Right lobe of liver (tissue), 6 donors: ENCODE data around the gene MGME1. TPM values are rescaled to one million over a fixed set of nuclear protein-coding genes. Genes with fewer than 3 reads are reported as not detected.

Source experiments
- ATAC-seq, 4 donors: fragments of 200-7000 bp; cut with Tn5 transposase; one replicate each; pipeline ENCODE4 v1.9.1; 2020; ENCODE audit warnings: mild to moderate bottlenecking in 4 of 4, moderate library complexity in 4 of 4
- DNase-seq, 3 donors: peaks; one replicate each; pipeline ENCODE4 v3.0.0-alpha.2; 2020
- H3K27ac ChIP-seq, 3 donors: fragments of 200-600 bp; one replicate each; pipeline ENCODE4 v1.8.0; 2022
- H3K27me3 ChIP-seq, 2 donors: fragments of 200-600 bp; one replicate each; pipeline ENCODE4 v1.8.0; 2022
- H3K36me3 ChIP-seq, 4 donors: fragments of 200-600 bp; sonication (generic) in 1 of 4; one replicate each; pipeline versions ENCODE4 v1.5.1 to v1.8.0; 2017 to 2022; ENCODE audit warnings: control low read depth in 1 of 4
- H3K4me1 ChIP-seq, 4 donors: fragments of 200-600 bp; sonication (generic) in 1 of 4; one replicate each; pipeline versions ENCODE4 v1.5.1 to v1.8.0; 2017 to 2022; ENCODE audit warnings: control low read depth in 1 of 4
- H3K4me3 ChIP-seq, 3 donors: fragments of 200-600 bp; one replicate each; pipeline ENCODE4 v1.8.0; 2022
- H3K9me3 ChIP-seq, 4 donors: fragments of 200-600 bp; sonication (generic) in 1 of 4; one replicate each; pipeline versions ENCODE4 v1.5.1 to v1.8.0; 2017 to 2022; ENCODE audit warnings: control low read depth in 1 of 4
- CTCF ChIP-seq, 4 donors: fragments of 200-600 bp in 3 of 4; fragments of 450-650 bp in 1 of 4; IDR thresholded peaks; one replicate each; pipeline versions ENCODE4 v1.5.1 to v1.8.0; 2016 to 2022; ENCODE audit warnings: antibody characterized with exemption in 4 of 4, mild to moderate bottlenecking in 2 of 4
- POLR2A ChIP-seq: fragments of 450-650 bp; IDR thresholded peaks from one replicate; pipeline ENCODE4 v1.6.1; 2017; ENCODE audit warnings: antibody characterized with exemption, mild to moderate bottlenecking
- WGBS: methylation state at CpG from one replicate; pipeline ENCODE4 v1.1.6; 2018; ENCODE audit warnings: low coverage, low lambda C conversion rate; ENCODE audit not compliant: insufficient coverage; ENCODE audit errors: missing lambda C conversion rate; 5-methylcytosine and 5-hydroxymethylcytosine counted together
- intact Hi-C, 2 donors: fragments of 100-400 bp; cut with DNase I; formaldehyde crosslinking; loops; one replicate each; pipeline versions ENCODE4 v1.11.2 to v1.14.1; 2022
- total RNA-seq, 6 experiments: library from RNA; depleted of rRNA in 2 of 6; stranded (reverse); fragments of >200 nt in 2 of 6; fragmentation: NEBNext Ultra II Directional in 3 of 6; extraction: Animal tissue kit (Norgen Biotek cat#: 25700) in 3 of 6; gene quantifications; one replicate each; pipeline versions ENCODE4 v1.1.0 to v1.2.4, GENCODE V29; 2016 to 2023
- donor health status: DM: no; HTN: yes; CAD: no.
- donor health status: DM: no; HTN: no; CAD: no.
- donor health status: DM: no; HTN: no; CAD: no.
- donor health status: DM: no; HTN: yes; CAD: no.
- donor health status: DM: no; HTN: yes; CAD: no.

MGME1 gene
- total RNA-seq, 6 experiments from 2014 or later = 6.0 to 8.4 (median 7.5) TPM

- Histone ChIP-seq H3K9me3 (no peaks in the 10 kb centered on the region), H3K27ac (peak overlapping the region in 2 of 3 donors; percentile 97 to 99), H3K36me3 (no peaks in the 10 kb centered on the region), H3K4me1 (peaks cover 0 to 69% (median 23%) of the 10 kb centered on the region in 4 donors), H3K27me3 (no peaks in the 10 kb centered on the region), H3K4me3 (no peak overlapping the region)
- ATAC-seq (no peak), DNase-seq (no peak)
- TF ChIP-seq CTCF (IDR thresholded peaks at IDR 0.05) = no peak
- TF ChIP-seq POLR2A = no peak
- intact Hi-C loops = no loop called here
- 63% methylated on average over 1 of the region's 1 CpG for WGBS
Measured at GRCh38 chr20:17964073-17964472, 4.7 kb upstream of the MGME1 start.

GRCh38 chr20:17964632-17965031, 4.2 kb upstream of the MGME1 start:
- no peak for ATAC-seq
- Histone ChIP-seq H3K4me1 (peaks cover 0 to 64% (median 20%) of the 10 kb centered on the region in 4 donors), H3K9me3 (no peaks in the 10 kb centered on the region), H3K27me3 (no peaks in the 10 kb centered on the region), H3K4me3 (no peak overlapping the region), H3K36me3 (no peaks in the 10 kb centered on the region), H3K27ac (peak overlapping the region in 2 of 3 donors; percentile 97 to 99)
- no peak for DNase-seq
- TF ChIP-seq POLR2A (no peak), CTCF (IDR thresholded peaks at IDR 0.05) (no peak)
- WGBS = 64% methylated on average over 3 of the region's 3 CpGs
- intact Hi-C loops = no loop called here

- peaks cover 0 to 64% (median 17%) of the 10 kb centered on the region in 4 donors for H3K4me1 ChIP-seq
- no peak for TF ChIP-seq POLR2A
- TF ChIP-seq CTCF (IDR thresholded peaks at IDR 0.05) = no peak
- H3K9me3 ChIP-seq = no peaks in the 10 kb centered on the region
- H3K27me3 ChIP-seq = no peaks in the 10 kb centered on the region
- intact Hi-C loops = no loop called here
- WGBS = 17% methylated on average over 9 of the region's 9 CpGs
- H3K36me3 ChIP-seq = no peaks in the 10 kb centered on the region
- H3K4me3 ChIP-seq = peak overlapping the region in 1 of 3 donors; percentile 90
- H3K27ac ChIP-seq = peak overlapping the region; percentile 60 to 99 (median 97)
- no peak for DNase-seq
- ATAC-seq = no peak
Measured at GRCh38 chr20:17965042-17965697, 3.6 kb upstream of the MGME1 start.

GRCh38 chr20:17966432-17967310, 2.1 kb upstream of the MGME1 start:
- Histone ChIP-seq H3K36me3 (no peaks in the 10 kb centered on the region), H3K27me3 (no peaks in the 10 kb centered on the region), H3K9me3 (no peaks in the 10 kb centered on the region), H3K4me1 (peaks cover 0 to 64% (median 16%) of the 10 kb centered on the region in 4 donors), H3K27ac (peak overlapping the region; percentile 97 to 99 (median 99)), H3K4me3 (peak overlapping the region; percentile 83 to 92 (median 90))
- TF ChIP-seq CTCF (IDR thresholded peaks at IDR 0.05) = peak in 2 of 4 donors; percentile 11 to 34
- no peak for TF ChIP-seq POLR2A
- WGBS = 3% methylated on average over 9 of the region's 9 CpGs
- ATAC-seq (no peak), DNase-seq (no peak)
- intact Hi-C loops = no loop called here
